HCEC 1CT (cell line): ENCODE results near the gene SOCS4.
"Not testable (repeated sequence)": the region's sequence is repeated elsewhere in the genome, so short reads cannot be mapped to it uniquely, and the experiment has no call there.

Experiments used
- DNase-seq: peaks from one replicate; pipeline ENCODE4 v3.0.0-alpha.2; 2017

Gene SOCS4

GRCh38 chr14:55052269-55052930 is 25.4 kb downstream of the SOCS4 start:
- no peak for DNase-seq

- no peak for DNase-seq
Measured at GRCh38 chr14:55053018-55053417, 26.0 kb downstream of the SOCS4 start.

GRCh38 chr14:55053500-55053899 is 26.5 kb downstream of the SOCS4 start:
- no peak for DNase-seq

GRCh38 chr14:55054098-55054497 is 27.1 kb downstream of the SOCS4 start:
- no peak for DNase-seq

GRCh38 chr14:55057919-55058318 is 30.9 kb downstream of the SOCS4 start:
- DNase-seq, result no peak

- no peak for DNase-seq
Measured at GRCh38 chr14:55059333-55059732, 32.3 kb downstream of the SOCS4 start.

GRCh38 chr14:55062517-55063351 is 35.7 kb downstream of the SOCS4 start:
- DNase-seq, result no peak

- DNase-seq, result not testable (repeated sequence)
Measured at GRCh38 chr14:55064896-55065295, 37.9 kb downstream of the SOCS4 start.

GRCh38 chr14:55065411-55065810 is 38.4 kb downstream of the SOCS4 start:
- DNase-seq, result no peak

- no peak for DNase-seq
Measured at GRCh38 chr14:55066223-55066622, 39.2 kb downstream of the SOCS4 start.

GRCh38 chr14:55070981-55071411 is 44.0 kb downstream of the SOCS4 start:
- no peak for DNase-seq

GRCh38 chr14:55071870-55072640 is 45.0 kb downstream of the SOCS4 start:
- DNase-seq, result peak; percentile 83

GRCh38 chr14:55073856-55074255 is 46.8 kb downstream of the SOCS4 start:
- DNase-seq, result peak; percentile 57

GRCh38 chr14:55074662-55075061 is 47.6 kb downstream of the SOCS4 start:
- no peak for DNase-seq

- no peak for DNase-seq
Measured at GRCh38 chr14:55075628-55076175, 48.7 kb downstream of the SOCS4 start.

- no peak for DNase-seq
Measured at GRCh38 chr14:55077170-55078151, 50.4 kb downstream of the SOCS4 start.

- not testable (repeated sequence) for DNase-seq
Measured at GRCh38 chr14:55079961-55080360, 52.9 kb downstream of the SOCS4 start.

GRCh38 chr14:55084401-55085059 is 57.5 kb downstream of the SOCS4 start:
- DNase-seq, result no peak

- DNase-seq, result no peak
Measured at GRCh38 chr14:55085060-55085660, 58.1 kb downstream of the SOCS4 start.

- no peak for DNase-seq
Measured at GRCh38 chr14:55086938-55087337, 59.9 kb downstream of the SOCS4 start.

- no peak for DNase-seq
Measured at GRCh38 chr14:55088356-55088755, 61.3 kb downstream of the SOCS4 start.
